Ishikawa (cell line): ENCODE results near the gene UGT2B15.

Source experiments
- CEBPB ChIP-seq: IDR thresholded peaks from 2 replicates; pipeline ENCODE4 v1.6.1; 2012
- CREB1 ChIP-seq: IDR thresholded peaks from 2 replicates; pipeline ENCODE4 v1.6.1; 2012; ENCODE audit warnings: low read depth
- EGR1 ChIP-seq: IDR thresholded peaks from 2 replicates; pipeline ENCODE4 v1.6.1; 2012
- EP300 ChIP-seq: IDR thresholded peaks from 2 replicates; pipeline ENCODE4 v1.6.1; 2012; ENCODE audit warnings: borderline replicate concordance
- FOXM1 ChIP-seq: IDR thresholded peaks from 2 replicates; pipeline ENCODE4 v1.6.1; 2012; ENCODE audit warnings: low read depth, borderline replicate concordance
- MAX ChIP-seq: IDR thresholded peaks from 2 replicates; pipeline ENCODE4 v1.6.1; 2012
- NFIC ChIP-seq: IDR thresholded peaks from 2 replicates; pipeline ENCODE4 v1.6.1; 2012
- RAD21 ChIP-seq: IDR thresholded peaks from 2 replicates; pipeline ENCODE4 v1.6.1; 2012; ENCODE audit warnings: low read depth
- REST ChIP-seq: IDR thresholded peaks from 2 replicates; pipeline ENCODE4 v1.6.1; 2012; ENCODE audit warnings: low read depth, mild to moderate bottlenecking
- TAF1 ChIP-seq: IDR thresholded peaks from 2 replicates; pipeline ENCODE4 v1.6.1; 2012; ENCODE audit warnings: low read depth, mild to moderate bottlenecking
- TCF12 ChIP-seq: IDR thresholded peaks from 2 replicates; pipeline ENCODE4 v1.6.1; 2012; ENCODE audit warnings: low read depth
- TEAD4 ChIP-seq: IDR thresholded peaks from 2 replicates; pipeline ENCODE4 v1.6.1; 2012
- USF1 ChIP-seq: IDR thresholded peaks from 2 replicates; pipeline ENCODE4 v1.6.1; 2012
- YY1 ChIP-seq: IDR thresholded peaks from 2 replicates; pipeline ENCODE4 v1.6.1; 2012; ENCODE audit warnings: low read depth
- ZBTB7A ChIP-seq: IDR thresholded peaks from 2 replicates; pipeline ENCODE4 v1.6.1; 2012; ENCODE audit warnings: low read depth

UGT2B15 gene

GRCh38 chr4:68597482-68597881 is 73.0 kb downstream of the UGT2B15 start:
- no peak for TF ChIP-seq TEAD4
- TF ChIP-seq ZBTB7A, result no peak
- TF ChIP-seq REST, result no peak
- no peak for TF ChIP-seq RAD21
- no peak for TF ChIP-seq YY1
- no peak for TF ChIP-seq EP300
- TF ChIP-seq TCF12, result no peak
- no peak for TF ChIP-seq TAF1
- TF ChIP-seq EGR1, result no peak
- no peak for TF ChIP-seq FOXM1
- no peak for TF ChIP-seq USF1
- no peak for TF ChIP-seq CEBPB
- TF ChIP-seq NFIC, result no peak
- TF ChIP-seq CREB1, result no peak
- TF ChIP-seq MAX, result no peak
